ENCODE results near the gene LAMTOR5. TPM values are rescaled to one million over a fixed set of nuclear protein-coding genes. Genes with fewer than 3 reads are reported as not detected.

Gene LAMTOR5
- total RNA-seq, 3 donors from 2014 or later, result 166 to 171 (median 170) TPM

Other genes with a start within 250 kb of the LAMTOR5 start
- gene KCNC4, start 197.4 kb downstream of the LAMTOR5 start, total RNA-seq, result 1 to 10 TPM; 6.4 to 8.1 (median 7.9) TPM
- gene RBM15, start 68.3 kb downstream of the LAMTOR5 start, total RNA-seq, result 10 to 100 TPM; 44.5 to 49.2 (median 47.4) TPM
- gene SLC16A4, start 16.7 kb downstream of the LAMTOR5 start, total RNA-seq, result under 1 TPM; 0.11 to 0.40 (median 0.28) TPM
- gene PROK1, start 43.5 kb upstream of the LAMTOR5 start, total RNA-seq, result not detected
- not detected for gene KCNA10, start 111.5 kb upstream of the LAMTOR5 start, total RNA-seq
- under 1 TPM; 0.19 to 0.25 (median 0.24) TPM for gene KCNA2, start 198.7 kb upstream of the LAMTOR5 start, total RNA-seq